Endodermal cell (in vitro differentiated cells): ENCODE results near the gene VIPR2. TPM values are rescaled to one million over a fixed set of nuclear protein-coding genes. Genes with fewer than 3 reads are reported as not detected.

ENCODE experiments used
- DNase-seq: peaks from one replicate; pipeline ENCODE4 v3.0.0-alpha.2; 2017
- H3K27ac ChIP-seq: 2 replicates; pipeline ENCODE4 v1.5.1; 2013; ENCODE audit warnings: mild to moderate bottlenecking, low read depth, low read length, moderate library complexity
- H3K27me3 ChIP-seq: 2 replicates; pipeline ENCODE4 v1.6.1; 2013; ENCODE audit warnings: mild to moderate bottlenecking, low read length, moderate library complexity; ENCODE audit not compliant: insufficient read depth, control insufficient read depth, poor library complexity, severe bottlenecking
- H3K36me3 ChIP-seq: 2 replicates; pipeline ENCODE4 v1.7.0; 2013; ENCODE audit warnings: mild to moderate bottlenecking, low read length, moderate library complexity; ENCODE audit not compliant: control insufficient read depth, insufficient read depth
- H3K4me1 ChIP-seq: one replicate; pipeline ENCODE4 v1.7.0; 2013; ENCODE audit warnings: low read length; ENCODE audit not compliant: control insufficient read depth, insufficient read depth
- H3K4me3 ChIP-seq: 2 replicates; pipeline ENCODE4 v1.5.1; 2013; ENCODE audit warnings: mild to moderate bottlenecking, low read length, moderate library complexity
- H3K9ac ChIP-seq: 2 replicates; pipeline ENCODE4 v1.6.1; 2013; ENCODE audit warnings: mild to moderate bottlenecking, low read length, moderate library complexity; ENCODE audit not compliant: poor library complexity, severe bottlenecking; ENCODE audit errors: extremely low read depth
- H3K9me3 ChIP-seq: 2 replicates; pipeline ENCODE4 v1.6.1; 2013; ENCODE audit warnings: mild to moderate bottlenecking, low read length, moderate library complexity; ENCODE audit not compliant: control insufficient read depth
- H3K27ac Mint-ChIP-seq: 2 replicates; pipeline ENCODE4 v1.8.0; 2020; ENCODE audit warnings: mixed read lengths
- H3K27me3 Mint-ChIP-seq: 2 replicates; pipeline ENCODE4 v1.8.0; 2021; ENCODE audit warnings: mild to moderate bottlenecking, mixed read lengths; ENCODE audit not compliant: insufficient read depth
- H3K36me3 Mint-ChIP-seq: 2 replicates; pipeline ENCODE4 v1.8.0; 2020; ENCODE audit warnings: low read depth, mixed read lengths
- H3K4me1 Mint-ChIP-seq: 2 replicates; pipeline ENCODE4 v1.8.0; 2020; ENCODE audit warnings: mixed read lengths
- H3K4me3 Mint-ChIP-seq: 2 replicates; pipeline ENCODE4 v1.8.0; 2020; ENCODE audit warnings: mild to moderate bottlenecking, moderate library complexity, mixed read lengths
- H3K9me3 Mint-ChIP-seq: 2 replicates; pipeline ENCODE4 v1.8.0; 2020; ENCODE audit warnings: mild to moderate bottlenecking, mixed read lengths
- CTCF ChIP-seq: fragments of 200-600 bp; sonication (generic); conservative IDR thresholded peaks from 2 replicates; pipeline ENCODE4 v1.5.0; 2021; ENCODE audit warnings: antibody characterized with exemption, mild to moderate bottlenecking
- WGBS, 2 experiments: methylation state at CpG; one replicate each; pipeline versions ENCODE4 v1.1.5 to v1.1.7; 2013; ENCODE audit warnings: missing lambda C conversion rate in 2 of 2, mixed read lengths in 1 of 2; ENCODE audit not compliant: insufficient coverage in 1 of 2, insufficient read length in 1 of 2; 5-methylcytosine and 5-hydroxymethylcytosine counted together
- total RNA-seq, 2 donors: library from RNA; stranded (reverse); fragmentation: NEBNext Ultra II Directional in 1 of 2; extraction: Animal tissue kit (Norgen Biotek cat#: 25700) in 1 of 2; gene quantifications; 2 replicates in 1 of 2; 3 replicates in 1 of 2; pipeline ENCODE4 v1.2.1, GENCODE V29; 2021

Gene VIPR2
- total RNA-seq, 2 donors from 2014 or later: 0.64 to 1.8 TPM

GRCh38 chr7:159047536-159047935 lies 97.1 kb downstream of the VIPR2 start:
- no peak overlapping the region for H3K4me3 ChIP-seq
- peaks cover 29% of the 10 kb centered on the region for H3K9me3 ChIP-seq
- no peak overlapping the region for H3K4me3 Mint-ChIP-seq
- no peak overlapping the region for H3K27ac Mint-ChIP-seq
- no peak for DNase-seq
- no peaks in the 10 kb centered on the region for H3K36me3 ChIP-seq
- no peak for TF ChIP-seq CTCF
- H3K9me3 Mint-ChIP-seq: peaks cover 19% of the 10 kb centered on the region
- 80 to 92% methylated on average over 2 of the region's 2 CpGs for WGBS, 2 experiments
- no peaks in the 10 kb centered on the region for H3K36me3 Mint-ChIP-seq
- H3K9ac ChIP-seq: no peak overlapping the region
- H3K27me3 ChIP-seq: no peaks in the 10 kb centered on the region
- H3K27ac ChIP-seq: no peak overlapping the region
- peaks cover 3% of the 10 kb centered on the region for H3K4me1 Mint-ChIP-seq
- no peaks in the 10 kb centered on the region for H3K4me1 ChIP-seq
- peaks cover 3% of the 10 kb centered on the region for H3K27me3 Mint-ChIP-seq

GRCh38 chr7:159046300-159046699 lies 98.4 kb downstream of the VIPR2 start:
- H3K36me3 Mint-ChIP-seq: peaks cover 2% of the 10 kb centered on the region
- Histone ChIP-seq H3K27ac (no peak overlapping the region), H3K9me3 (peaks cover 27% of the 10 kb centered on the region), H3K4me1 (no peaks in the 10 kb centered on the region), H3K27me3 (no peaks in the 10 kb centered on the region), H3K36me3 (no peaks in the 10 kb centered on the region), H3K4me3 (no peak overlapping the region), H3K9ac (no peak overlapping the region)
- DNase-seq: peak; percentile 20
- 88 to 90% methylated on average over 5 to 6 of the region's 6 CpGs for WGBS, 2 experiments
- H3K27me3 Mint-ChIP-seq: peaks cover 3% of the 10 kb centered on the region
- no peak overlapping the region for H3K4me3 Mint-ChIP-seq
- H3K9me3 Mint-ChIP-seq: peaks cover 17% of the 10 kb centered on the region
- no peak overlapping the region for H3K27ac Mint-ChIP-seq
- TF ChIP-seq CTCF: no peak
- H3K4me1 Mint-ChIP-seq: peaks cover 3% of the 10 kb centered on the region

- Histone ChIP-seq H3K4me3 (no peak overlapping the region), H3K36me3 (no peaks in the 10 kb centered on the region), H3K9me3 (peaks cover 27% of the 10 kb centered on the region), H3K9ac (no peak overlapping the region), H3K27ac (no peak overlapping the region), H3K27me3 (no peaks in the 10 kb centered on the region), H3K4me1 (no peaks in the 10 kb centered on the region)
- Mint-ChIP-seq H3K36me3 (peaks cover 2% of the 10 kb centered on the region), H3K4me1 (peaks cover 3% of the 10 kb centered on the region), H3K4me3 (no peak overlapping the region), H3K27me3 (peaks cover 3% of the 10 kb centered on the region), H3K9me3 (peaks cover 20% of the 10 kb centered on the region), H3K27ac (no peak overlapping the region)
- 88% methylated on average over 1 of the region's 1 CpG for WGBS, 2 experiments
- peak; percentile 15 for TF ChIP-seq CTCF
- DNase-seq: no peak
Measured at GRCh38 chr7:159045839-159046238, 98.8 kb downstream of the VIPR2 start.
